ENCODE measurements around the gene AFAP1L2. TPM values are rescaled to one million over a fixed set of nuclear protein-coding genes. Genes with fewer than 3 reads are reported as not detected.
A peak's percentile ranks its signal among the peaks of the same experiment; 100 is the strongest.

Gene AFAP1L2
- total RNA-seq, 1 donor from 2014 or later, result 29.5 TPM

DNA sequence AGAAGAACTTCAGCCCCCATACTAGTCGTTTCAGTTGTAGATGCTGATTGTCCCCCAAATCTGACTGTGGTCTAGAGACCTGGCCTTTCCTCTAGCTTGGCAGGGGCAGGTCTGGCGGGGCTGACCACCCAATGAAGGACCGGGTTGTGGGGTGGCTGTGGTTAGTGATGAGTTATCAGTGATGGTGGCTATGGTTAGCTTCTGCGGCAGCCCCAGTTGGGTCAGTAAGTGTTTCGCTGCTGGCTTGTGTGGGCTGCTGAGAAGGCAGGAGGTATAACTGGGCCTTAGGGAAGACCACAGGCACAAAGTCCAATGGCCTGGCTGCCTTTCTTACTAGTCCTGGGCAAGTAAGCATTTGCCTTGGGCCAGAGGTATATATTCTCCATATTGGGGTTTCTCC is 143.9 kb downstream of the AFAP1L2 start:
- H3K4me3 ChIP-seq, result no peak overlapping the region
- H3K36me3 ChIP-seq, result no peaks in the 10 kb centered on the region
- intact Hi-C loops (cut with DNase I), result no loop called here
- H3K27ac ChIP-seq, result no peak overlapping the region
- no peak for TF ChIP-seq POLR2A (IDR thresholded peaks at IDR 0.05)
- no peak for TF ChIP-seq POLR2AphosphoS5 (IDR thresholded peaks at IDR 0.05; ENCODE audit: insufficient read depth in 1 of 2, low read depth in 1 of 2)
- no peak for TF ChIP-seq CTCF (IDR thresholded peaks at IDR 0.05)
- DNase-seq (ENCODE audit: extremely low spot score in 2 of 2), result no peak
- H3K27me3 ChIP-seq, result no peaks in the 10 kb centered on the region
- no peaks in the 10 kb centered on the region for H3K9me3 ChIP-seq
- peaks cover 14% of the 10 kb centered on the region for H3K4me1 ChIP-seq

- Histone ChIP-seq H3K36me3 (no peaks in the 10 kb centered on the region), H3K4me3 (no peak overlapping the region), H3K27me3 (no peaks in the 10 kb centered on the region), H3K9me3 (no peaks in the 10 kb centered on the region), H3K27ac (peak overlapping the region; percentile 20), H3K4me1 (peaks cover 12% of the 10 kb centered on the region)
- TF ChIP-seq POLR2AphosphoS5 (IDR thresholded peaks at IDR 0.05; ENCODE audit: insufficient read depth in 1 of 2, low read depth in 1 of 2) (peak in 1 of 2 donors; percentile 60), POLR2A (IDR thresholded peaks at IDR 0.05) (no peak)
- intact Hi-C loops (cut with DNase I), result no loop called here
- DNase-seq (ENCODE audit: extremely low spot score in 2 of 2), result no peak
These were observed 144.5 kb downstream of the AFAP1L2 start for GRCh38 chr10:114259824-114260223.

DNA sequence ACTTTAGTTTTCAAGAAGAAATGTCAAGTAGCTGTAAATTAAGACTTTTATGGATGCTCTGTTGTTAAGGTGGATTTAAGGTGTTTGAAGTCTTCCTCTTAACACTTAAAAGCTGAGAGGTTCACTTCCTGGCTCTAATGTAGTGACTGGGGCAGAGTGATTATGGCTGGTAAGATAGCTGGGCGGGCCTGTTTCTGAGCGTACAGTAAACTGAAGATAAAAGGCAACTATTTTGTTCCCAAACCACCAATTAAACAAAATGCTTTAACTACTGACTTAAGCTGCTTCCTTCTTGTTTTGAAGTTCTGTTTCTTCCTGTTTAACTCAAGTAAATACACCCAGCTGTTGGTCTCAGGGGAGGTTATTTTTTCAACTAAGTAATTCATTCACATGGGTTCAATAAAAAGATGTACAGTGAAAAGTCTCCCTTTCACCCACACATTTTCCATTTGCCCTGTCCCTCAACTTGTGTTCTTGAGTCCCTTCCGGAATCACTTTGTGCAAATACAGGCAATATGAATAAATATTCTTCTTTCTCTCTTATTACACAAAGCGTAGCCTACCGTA is 145.9 kb downstream of the AFAP1L2 start:
- H3K9me3 ChIP-seq, result no peaks in the 10 kb centered on the region
- H3K4me1 ChIP-seq, result peaks cover 12% of the 10 kb centered on the region
- no peak overlapping the region for H3K27ac ChIP-seq
- no peak overlapping the region for H3K4me3 ChIP-seq
- no peak for DNase-seq (ENCODE audit: extremely low spot score in 2 of 2)
- H3K27me3 ChIP-seq, result no peaks in the 10 kb centered on the region
- TF ChIP-seq POLR2AphosphoS5 (IDR thresholded peaks at IDR 0.05; ENCODE audit: insufficient read depth in 1 of 2, low read depth in 1 of 2) (no peak), POLR2A (IDR thresholded peaks at IDR 0.05) (no peak), CTCF (IDR thresholded peaks at IDR 0.05) (no peak)
- intact Hi-C loops (cut with DNase I), result no loop called here
- no peaks in the 10 kb centered on the region for H3K36me3 ChIP-seq

DNA sequence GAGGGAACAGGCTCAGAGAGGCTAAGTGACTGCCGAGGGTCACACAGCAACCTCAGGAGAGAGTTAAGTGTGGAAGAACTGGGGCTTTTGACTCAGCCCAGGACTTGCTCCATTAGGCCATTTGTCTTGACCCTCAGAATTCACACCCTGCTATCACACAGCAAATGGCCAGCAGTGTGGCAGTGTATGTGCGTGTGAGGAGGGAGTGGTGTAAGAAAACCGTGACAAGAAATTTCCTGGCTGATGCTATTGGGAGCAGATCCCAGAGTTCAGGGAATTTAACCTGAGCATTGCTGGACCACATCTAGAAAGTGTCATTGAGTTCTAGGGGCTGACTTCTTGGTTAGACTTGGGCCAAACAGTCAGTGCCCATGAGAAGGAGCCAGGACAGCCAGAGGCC is 146.8 kb downstream of the AFAP1L2 start:
- H3K27ac ChIP-seq, result no peak overlapping the region
- no peak overlapping the region for H3K4me3 ChIP-seq
- no peak for DNase-seq (ENCODE audit: extremely low spot score in 2 of 2)
- intact Hi-C loops (cut with DNase I), result no loop called here
- H3K36me3 ChIP-seq, result no peaks in the 10 kb centered on the region
- H3K9me3 ChIP-seq, result no peaks in the 10 kb centered on the region
- peaks cover 12% of the 10 kb centered on the region for H3K4me1 ChIP-seq
- no peak for TF ChIP-seq POLR2AphosphoS5 (IDR thresholded peaks at IDR 0.05; ENCODE audit: insufficient read depth in 1 of 2, low read depth in 1 of 2)
- no peak for TF ChIP-seq CTCF (IDR thresholded peaks at IDR 0.05)
- TF ChIP-seq POLR2A (IDR thresholded peaks at IDR 0.05), result no peak
- no peaks in the 10 kb centered on the region for H3K27me3 ChIP-seq

DNA sequence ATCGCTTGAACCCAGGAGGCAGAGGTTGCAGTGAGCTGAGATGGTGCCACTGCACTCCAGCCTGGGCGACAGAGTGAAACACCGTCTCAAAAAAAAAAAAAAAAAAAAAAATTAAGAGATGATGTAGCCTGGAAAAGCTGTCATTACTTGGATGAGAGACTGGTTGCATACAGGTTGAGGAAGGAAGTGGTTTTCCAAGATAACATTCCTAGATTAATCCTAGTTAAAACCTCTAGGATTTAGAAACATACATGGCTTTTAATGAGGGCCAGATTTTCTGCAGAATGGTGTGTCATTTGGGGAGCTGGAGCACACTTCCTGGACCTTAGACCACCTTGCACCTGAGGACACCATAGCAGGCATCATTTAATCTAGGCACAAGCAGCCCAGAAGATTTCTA is 147.5 kb downstream of the AFAP1L2 start:
- H3K9me3 ChIP-seq, result no peaks in the 10 kb centered on the region
- no peaks in the 10 kb centered on the region for H3K27me3 ChIP-seq
- no peaks in the 10 kb centered on the region for H3K36me3 ChIP-seq
- H3K4me3 ChIP-seq, result no peak overlapping the region
- TF ChIP-seq CTCF (IDR thresholded peaks at IDR 0.05), result no peak
- no peak for DNase-seq (ENCODE audit: extremely low spot score in 2 of 2)
- peaks cover 12% of the 10 kb centered on the region for H3K4me1 ChIP-seq
- intact Hi-C loops (cut with DNase I), result no loop called here
- no peak overlapping the region for H3K27ac ChIP-seq

All from vagina (tissue), 2 donors.